GF-D8 (cell line): ENCODE measurements around the gene DPF3.
"Not testable (repeated sequence)": the region's sequence is repeated elsewhere in the genome, so short reads cannot be mapped to it uniquely, and the experiment has no call there.

Experiments used
- DNase-seq: peaks from one replicate; lab custom pipeline; 2025; lab: John Stamatoyannopoulos, UW

Gene DPF3

GRCh38 chr14:72774141-72774540 lies 119.8 kb downstream of the DPF3 start:
- no peak for DNase-seq

GRCh38 chr14:72771561-72771960 lies 122.3 kb downstream of the DPF3 start:
- no peak for DNase-seq

DNA sequence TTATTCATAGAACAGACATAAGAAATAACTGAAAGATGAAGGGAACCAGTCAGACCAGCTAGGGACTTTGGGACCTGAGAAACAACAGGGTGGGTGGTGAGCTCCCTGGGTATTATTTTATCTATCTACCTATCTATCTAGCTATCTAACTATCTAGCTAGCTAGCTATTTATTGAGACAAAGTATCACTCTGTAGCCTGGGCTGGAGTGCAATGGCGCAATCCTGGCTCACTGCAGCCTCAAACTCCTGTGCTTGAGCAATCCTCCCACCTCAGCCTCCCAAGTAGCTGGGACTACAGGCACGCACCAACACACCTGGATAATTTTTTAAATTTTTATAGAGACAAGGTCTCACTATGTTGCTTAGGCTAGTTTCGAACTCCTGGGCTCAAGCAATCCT lies 127.6 kb downstream of the DPF3 start:
- DNase-seq, result no peak

DNA sequence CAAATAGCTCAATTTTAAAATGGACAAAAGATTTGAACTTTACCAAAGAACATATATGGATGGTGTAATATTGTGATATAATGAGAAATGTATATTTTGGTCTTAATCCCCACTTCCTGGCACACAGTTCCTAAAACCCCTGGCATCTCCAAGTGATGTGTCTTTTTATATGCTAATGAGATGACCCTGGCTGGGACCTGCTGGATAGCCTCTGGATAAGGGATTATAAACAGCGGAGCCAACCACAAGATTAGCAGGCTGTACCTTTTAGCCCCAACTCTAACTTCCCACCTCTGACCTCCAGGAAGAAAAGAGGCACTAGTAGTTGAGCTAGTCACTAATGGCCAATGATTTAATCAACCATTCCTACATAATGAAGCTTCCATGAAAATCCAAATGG lies 130.0 kb downstream of the DPF3 start:
- no peak for DNase-seq

- no peak for DNase-seq
Observed at GRCh38 chr14:72759670-72760069, 134.2 kb downstream of the DPF3 start.

- DNase-seq, result no peak
Observed at GRCh38 chr14:72758993-72759392, 134.9 kb downstream of the DPF3 start.

GRCh38 chr14:72758420-72758819 lies 135.5 kb downstream of the DPF3 start:
- no peak for DNase-seq

DNA sequence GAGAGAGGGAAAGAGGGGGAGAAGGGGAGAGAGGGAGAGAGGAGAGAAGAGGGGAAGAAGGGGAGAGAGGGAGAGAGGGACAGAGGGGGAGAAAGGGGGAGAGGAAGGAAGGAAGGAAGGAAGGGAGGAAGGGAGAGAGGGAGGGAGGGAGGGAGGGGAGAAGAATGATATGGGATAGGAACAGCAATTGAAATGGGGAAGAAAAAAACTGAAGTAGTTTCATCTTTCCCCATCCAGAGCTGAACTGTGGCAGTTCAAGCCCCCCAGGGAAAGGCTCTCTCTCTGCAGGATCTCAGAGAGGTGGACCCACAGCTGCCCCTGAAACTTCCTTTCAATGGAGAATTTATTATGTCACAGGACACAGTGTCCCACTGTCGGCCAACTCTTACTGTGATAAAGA lies 136.9 kb downstream of the DPF3 start:
- no peak for DNase-seq

DNA sequence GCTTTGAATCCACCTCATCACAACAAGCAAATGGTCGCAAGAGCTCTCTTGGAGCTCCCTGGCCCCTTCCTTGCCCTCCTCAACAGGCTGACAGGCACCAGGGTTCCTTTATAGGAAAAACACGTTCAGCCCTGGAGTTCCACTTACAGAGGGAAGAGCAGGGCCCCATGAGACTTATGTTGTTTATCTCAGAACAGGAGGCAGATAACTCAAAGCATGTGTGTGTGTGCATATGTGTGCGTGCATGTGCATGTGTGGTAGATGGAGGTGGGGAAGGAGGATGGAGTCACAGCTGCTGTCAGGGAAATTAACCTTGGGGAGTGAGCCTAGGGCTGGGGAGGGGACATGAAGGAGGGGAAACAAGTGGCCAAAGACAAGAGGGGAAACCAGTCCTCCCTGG lies 138.1 kb downstream of the DPF3 start:
- no peak for DNase-seq

DNA sequence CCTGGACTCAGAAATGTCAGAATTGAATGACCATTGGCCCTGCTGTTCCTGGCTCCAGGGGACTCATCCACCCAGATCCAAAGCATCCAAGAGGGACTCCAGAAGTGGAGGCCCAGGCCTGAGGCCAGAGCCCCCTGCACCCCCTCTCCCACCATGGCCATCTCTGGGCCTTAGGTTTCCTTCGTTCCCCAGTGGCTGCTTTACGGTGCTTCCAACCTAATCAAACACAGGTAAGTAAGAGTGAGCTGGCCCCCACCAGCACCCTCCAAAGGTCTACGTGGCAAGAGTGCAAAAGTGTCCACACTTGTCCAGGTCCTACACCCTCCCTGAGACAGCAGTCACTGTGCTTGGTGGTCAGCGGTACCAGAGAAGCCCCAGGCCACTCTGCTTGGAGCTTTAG lies 139.0 kb downstream of the DPF3 start:
- DNase-seq, result no peak

DNA sequence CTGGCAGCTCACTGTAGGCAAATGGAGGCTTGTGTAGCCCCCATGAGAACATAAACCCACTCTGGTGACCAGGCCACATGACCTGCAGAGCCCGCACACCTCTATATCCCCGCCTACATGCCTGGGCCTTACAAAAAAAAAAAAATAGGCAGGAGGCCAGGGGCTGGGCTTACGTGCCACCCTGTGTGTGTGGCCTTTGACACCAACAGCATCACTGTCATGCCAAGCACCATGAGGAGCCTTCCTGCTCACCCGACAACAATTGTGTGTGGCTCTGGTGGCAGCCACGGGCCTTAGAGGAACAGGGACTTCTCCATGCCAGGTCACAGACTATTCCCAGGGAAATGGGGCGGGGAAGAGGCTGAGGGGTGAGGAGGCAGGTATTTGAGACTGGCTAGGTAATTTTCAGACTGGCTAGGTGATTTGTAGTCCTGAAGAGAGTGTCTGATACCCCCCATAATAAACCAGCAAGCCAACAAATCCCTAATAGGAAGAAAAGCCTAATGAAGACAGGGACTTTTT lies 140.0 kb downstream of the DPF3 start:
- no peak for DNase-seq

DNA sequence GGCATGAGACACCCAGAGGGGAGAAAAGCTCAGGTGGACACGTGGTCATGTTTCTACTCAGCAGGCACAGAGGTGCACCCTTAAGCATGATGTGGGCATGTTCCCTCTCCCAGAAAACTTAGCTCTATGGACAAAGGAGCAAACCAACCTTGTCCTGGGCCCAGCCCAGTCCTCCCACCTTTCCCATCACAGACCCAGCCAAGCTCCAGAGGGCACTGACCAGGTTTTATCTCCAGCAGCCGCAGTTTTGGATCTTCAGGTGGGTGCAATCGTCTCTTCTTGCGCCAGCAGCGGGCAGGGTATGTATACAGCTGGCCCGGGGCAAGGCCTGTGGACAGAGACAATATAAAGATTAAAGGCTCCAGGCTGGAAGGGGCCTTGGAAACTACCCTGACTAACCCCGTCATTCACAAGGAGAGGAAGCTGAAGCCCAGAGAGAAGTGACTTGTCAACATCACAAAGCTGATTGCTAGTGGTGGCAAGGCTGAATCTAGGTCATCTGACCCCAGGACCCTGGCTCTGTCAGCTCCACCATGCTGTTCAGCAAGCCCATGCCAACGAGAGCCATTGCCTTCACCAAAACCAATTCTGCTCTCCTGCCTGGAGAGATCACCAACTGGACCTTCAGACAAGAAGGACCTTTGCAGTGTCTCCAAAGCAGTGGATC lies 140.7 kb downstream of the DPF3 start:
- DNase-seq, result no peak

- no peak for DNase-seq
Observed at GRCh38 chr14:72752034-72752412, 141.9 kb downstream of the DPF3 start.

DNA sequence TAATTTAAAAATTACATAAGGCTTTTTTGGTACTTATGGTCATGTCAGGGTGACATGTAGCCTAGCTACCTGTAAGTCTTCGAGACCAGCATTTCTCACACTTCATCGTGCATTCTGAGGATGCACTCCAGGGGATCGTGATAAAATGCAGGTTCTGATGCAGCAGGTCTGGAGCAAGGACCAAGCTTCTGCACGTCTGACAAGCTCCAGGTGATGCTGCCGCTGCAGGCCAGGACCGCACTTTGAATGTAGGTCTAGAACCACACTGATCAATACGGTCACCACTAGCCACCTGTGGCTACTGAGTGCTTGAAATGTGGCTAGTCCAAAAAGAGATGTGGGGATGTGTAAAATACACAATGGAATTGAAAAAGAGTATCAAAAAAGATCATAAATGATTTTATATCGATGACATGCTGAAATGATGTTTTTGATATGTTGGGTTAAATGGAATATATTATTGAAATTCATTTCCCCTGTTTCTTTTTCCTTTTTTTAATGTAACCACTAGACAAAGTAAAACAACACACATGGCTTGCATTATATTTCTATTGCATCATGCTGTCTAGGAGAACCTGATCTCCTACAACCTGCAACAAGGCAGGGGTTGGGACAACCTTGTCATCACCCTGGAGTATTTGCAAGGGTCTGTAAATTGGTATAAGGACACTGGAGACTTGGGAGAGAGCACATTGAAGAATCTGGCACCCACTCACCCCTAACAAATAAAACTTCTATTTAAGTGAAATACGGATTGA lies 142.4 kb downstream of the DPF3 start:
- DNase-seq, result no peak

- DNase-seq, result not testable (repeated sequence)
Observed at GRCh38 chr14:72748921-72749320, 145.0 kb downstream of the DPF3 start.

GRCh38 chr14:72747652-72748051 lies 146.2 kb downstream of the DPF3 start:
- DNase-seq, result no peak

DNA sequence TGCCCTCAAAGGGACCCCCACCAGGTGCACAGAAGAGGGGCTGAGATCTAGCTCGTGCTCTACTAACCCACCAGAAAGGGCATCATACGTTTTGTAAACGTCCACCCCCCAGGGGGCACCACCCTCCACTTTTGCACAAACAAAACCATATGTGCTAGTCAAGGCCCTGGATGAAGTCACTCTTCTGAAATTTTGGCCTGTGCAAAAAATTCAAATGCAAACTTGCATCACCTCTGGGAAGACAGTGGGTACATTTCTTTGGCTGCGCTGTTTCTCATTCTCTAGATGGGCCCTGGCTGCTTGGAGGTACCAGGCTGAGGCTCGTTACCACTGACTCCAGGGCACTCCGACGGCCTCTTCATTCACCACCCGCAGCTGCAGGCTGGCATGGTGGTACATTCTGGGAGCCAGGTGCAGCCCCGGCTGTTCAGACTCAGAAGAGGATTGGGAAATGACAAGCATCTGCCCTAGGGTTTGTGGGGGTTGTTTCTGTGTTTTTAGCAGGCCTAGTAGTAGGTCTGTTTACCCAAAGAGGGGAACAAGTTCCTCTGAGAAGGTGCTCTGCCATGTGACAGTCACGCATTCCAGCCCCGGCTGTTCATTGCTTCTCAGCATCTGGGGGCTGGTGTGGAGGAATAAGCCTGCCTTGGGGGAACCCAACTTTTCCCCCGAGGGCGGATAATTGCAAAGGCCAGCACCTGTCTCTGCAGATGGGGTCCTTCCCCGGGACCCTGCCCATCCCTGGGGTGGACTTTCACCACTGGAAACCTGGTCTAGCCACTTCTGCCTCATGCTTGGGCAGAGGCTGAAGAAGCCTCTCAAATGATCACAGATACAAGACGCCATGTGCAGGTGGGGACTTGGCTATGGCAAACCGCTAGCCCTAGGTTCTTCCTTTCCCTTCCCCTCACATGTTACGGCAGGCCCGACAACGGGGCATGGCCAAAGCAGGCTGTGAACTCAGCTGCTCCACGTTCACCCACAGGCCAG lies 147.6 kb downstream of the DPF3 start:
- DNase-seq, result no peak

GRCh38 chr14:72745546-72745945 lies 148.4 kb downstream of the DPF3 start:
- no peak for DNase-seq

DNA sequence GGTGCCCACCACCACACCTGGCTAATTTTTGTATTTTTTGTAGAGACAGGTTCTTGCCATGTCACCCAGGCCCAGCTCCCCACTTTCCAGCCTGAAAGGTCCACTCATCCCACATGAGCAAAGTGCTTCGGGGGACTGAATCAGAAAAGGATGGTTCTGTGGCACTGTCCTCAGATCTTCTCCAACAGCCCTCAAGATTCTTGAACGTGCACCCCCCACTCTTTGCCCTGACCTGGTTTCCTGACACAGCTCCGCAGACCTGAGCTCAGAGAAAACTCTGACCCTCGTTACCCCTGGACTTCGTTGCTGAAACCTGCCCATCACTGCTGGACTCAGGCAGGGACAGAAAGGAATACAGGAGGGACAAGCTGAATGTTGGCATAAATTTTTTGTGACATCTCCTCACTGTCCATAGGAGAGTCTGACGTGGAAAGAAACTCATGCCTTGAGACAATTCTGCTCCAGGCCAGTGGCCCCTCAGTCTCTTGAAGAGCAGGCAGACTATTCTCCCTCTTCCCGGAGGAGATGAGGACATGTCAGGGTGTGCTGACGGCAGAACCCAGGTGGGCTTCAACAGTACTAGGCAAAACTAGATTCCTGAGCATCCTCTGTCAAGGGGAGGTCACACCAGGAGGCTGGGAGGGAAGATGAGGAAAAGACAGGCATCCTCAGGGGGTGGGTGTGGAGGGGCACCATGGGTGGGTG lies 149.3 kb downstream of the DPF3 start:
- DNase-seq, result no peak

DNA sequence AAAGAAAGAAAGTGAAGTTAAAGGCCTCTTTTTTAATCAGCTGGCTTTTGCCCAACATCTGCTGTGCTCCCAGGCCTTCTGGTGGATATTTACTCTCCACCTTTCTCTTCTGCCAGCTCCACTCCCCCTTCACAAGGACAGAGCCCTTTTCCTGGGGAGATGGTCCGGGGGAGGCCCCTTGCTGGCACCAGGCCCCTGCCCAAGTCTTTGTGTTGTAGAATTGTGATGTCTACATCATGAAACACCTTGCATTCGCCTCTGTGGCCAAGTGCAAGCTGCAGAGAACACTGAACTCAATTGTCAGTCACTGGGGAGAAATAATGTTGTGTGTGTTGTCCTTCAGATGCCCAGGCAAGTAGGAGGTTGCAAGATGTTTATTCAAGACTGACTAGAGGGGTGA lies 150.3 kb downstream of the DPF3 start:
- DNase-seq, result no peak

DNA sequence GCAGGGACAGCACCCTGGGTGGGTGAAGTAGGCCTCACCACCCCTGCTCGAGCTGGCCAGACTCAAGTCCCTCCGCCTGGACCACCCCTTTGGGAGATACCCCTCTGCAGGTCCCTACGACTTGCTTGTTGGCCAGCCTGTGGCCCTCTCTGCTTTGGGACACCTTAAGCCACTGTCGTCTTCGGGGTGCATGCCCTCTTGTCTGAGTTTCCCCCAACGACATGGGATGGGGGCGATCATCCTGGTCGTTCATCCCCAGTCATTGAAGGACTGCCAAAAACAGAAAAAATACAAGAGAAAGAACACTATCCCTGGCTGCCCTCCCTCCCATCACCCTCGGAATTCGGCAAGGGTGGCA lies 151.1 kb downstream of the DPF3 start:
- no peak for DNase-seq
